ENCODE measurements around the gene TNXB.
"Not testable (repeated sequence)": the region's sequence is repeated elsewhere in the genome, so short reads cannot be mapped to it uniquely, and the experiment has no call there.

The TNXB gene

GRCh38 chr6:32038878-32039277, 70.3 kb downstream of the TNXB start:
- not testable (repeated sequence) for DNase-seq (ENCODE audit: low read depth in 2 of 2)

- DNase-seq (ENCODE audit: low read depth in 2 of 2), result not testable (repeated sequence)
Measured at GRCh38 chr6:32037598-32038524, 71.3 kb downstream of the TNXB start, which contains the start of gene CYP21A2. Gene CYP21A2 (plus strand): TSS chr6:32038415. CDS start chr6:32038423, 8 bp downstream.

- not testable (repeated sequence) for DNase-seq (ENCODE audit: low read depth in 2 of 2)
Measured at GRCh38 chr6:32037136-32037535, 72.0 kb downstream of the TNXB start.

GRCh38 chr6:32035283-32036013, 73.7 kb downstream of the TNXB start:
- not testable (repeated sequence) for DNase-seq (ENCODE audit: low read depth in 2 of 2)

- DNase-seq (ENCODE audit: low read depth in 2 of 2), result not testable (repeated sequence)
Measured at GRCh38 chr6:32029553-32029952, 79.6 kb downstream of the TNXB start.

- DNase-seq (ENCODE audit: low read depth in 2 of 2), result not testable (repeated sequence)
Measured at GRCh38 chr6:32028631-32029030, 80.5 kb downstream of the TNXB start.

GRCh38 chr6:32022100-32022499, 87.0 kb downstream of the TNXB start:
- not testable (repeated sequence) for DNase-seq (ENCODE audit: low read depth in 2 of 2)

GRCh38 chr6:32014547-32014946, 94.6 kb downstream of the TNXB start, which contains the start of gene C4B:
Gene C4B (plus strand): TSS chr6:32014795. CDS start chr6:32014846, 51 bp downstream.
- DNase-seq (ENCODE audit: low read depth in 2 of 2), result not testable (repeated sequence)

GRCh38 chr6:32013738-32014137, 95.4 kb downstream of the TNXB start:
- DNase-seq (ENCODE audit: low read depth in 2 of 2), result not testable (repeated sequence)

- DNase-seq (ENCODE audit: low read depth in 2 of 2), result not testable (repeated sequence)
Measured at GRCh38 chr6:32012941-32013617, 96.1 kb downstream of the TNXB start.

- not testable (repeated sequence) for DNase-seq (ENCODE audit: low read depth in 2 of 2)
Measured at GRCh38 chr6:32010856-32011530, 98.1 kb downstream of the TNXB start.

- not testable (repeated sequence) for DNase-seq (ENCODE audit: low read depth in 2 of 2)
Measured at GRCh38 chr6:32009537-32009936, 99.6 kb downstream of the TNXB start.

- peak in 1 of 2 donors; percentile 0 for DNase-seq (ENCODE audit: low read depth in 2 of 2)
Measured at GRCh38 chr6:32008616-32009015, 100.5 kb downstream of the TNXB start.

- DNase-seq (ENCODE audit: low read depth in 2 of 2), result not testable (repeated sequence)
Measured at GRCh38 chr6:32008037-32008436, 101.1 kb downstream of the TNXB start.

- not testable (repeated sequence) for DNase-seq (ENCODE audit: low read depth in 2 of 2)
Measured at GRCh38 chr6:32007086-32007485, 102.1 kb downstream of the TNXB start.

- DNase-seq (ENCODE audit: low read depth in 2 of 2), result not testable (repeated sequence)
Measured at GRCh38 chr6:32005991-32006529, 103.1 kb downstream of the TNXB start.

GRCh38 chr6:32005538-32005880, 103.6 kb downstream of the TNXB start:
- not testable (repeated sequence) for DNase-seq (ENCODE audit: low read depth in 2 of 2)

- not testable (repeated sequence) for DNase-seq (ENCODE audit: low read depth in 2 of 2)
Measured at GRCh38 chr6:32004864-32005537, 104.1 kb downstream of the TNXB start.

GRCh38 chr6:32004393-32004792, 104.7 kb downstream of the TNXB start:
- not testable (repeated sequence) for DNase-seq (ENCODE audit: low read depth in 2 of 2)

GRCh38 chr6:32003301-32003700, 105.8 kb downstream of the TNXB start:
- DNase-seq (ENCODE audit: low read depth in 2 of 2), result not testable (repeated sequence)

Measured in stimulated activated CD8-positive, alpha-beta memory T cell treated with anti-CD3 and anti-CD28 coated beads, Interleukin-2, amount 100 ng/mL, for 1 hour (primary cell).